DMS79 treated with DMSO at 0.1 percent for 48 hours (cell line): ENCODE data around the gene U2AF1L4.

ENCODE experiments used
- DNase-seq: peaks from one replicate; lab custom pipeline; 2025; lab: John Stamatoyannopoulos, UW

Gene U2AF1L4

GRCh38 chr19:35740423-35741202, 4.6 kb downstream of the U2AF1L4 start:
- DNase-seq: peak; percentile 97

DNA sequence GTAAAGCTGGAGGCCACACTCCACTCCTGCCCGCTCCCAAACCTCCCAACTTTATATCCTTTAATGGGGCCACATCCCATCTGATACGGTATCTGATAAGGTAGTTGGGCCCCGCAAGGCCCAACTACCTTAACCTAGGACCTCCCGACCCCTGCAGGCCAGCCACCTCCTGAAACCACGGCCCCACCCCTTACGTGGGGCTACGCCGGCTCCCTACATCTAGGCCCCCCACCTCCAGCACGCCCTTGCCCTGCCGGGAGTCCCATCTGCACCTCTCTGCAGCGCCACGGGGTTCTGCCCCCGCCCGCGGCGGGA, 5.2 kb downstream of the U2AF1L4 start:
- DNase-seq: no peak

DNA sequence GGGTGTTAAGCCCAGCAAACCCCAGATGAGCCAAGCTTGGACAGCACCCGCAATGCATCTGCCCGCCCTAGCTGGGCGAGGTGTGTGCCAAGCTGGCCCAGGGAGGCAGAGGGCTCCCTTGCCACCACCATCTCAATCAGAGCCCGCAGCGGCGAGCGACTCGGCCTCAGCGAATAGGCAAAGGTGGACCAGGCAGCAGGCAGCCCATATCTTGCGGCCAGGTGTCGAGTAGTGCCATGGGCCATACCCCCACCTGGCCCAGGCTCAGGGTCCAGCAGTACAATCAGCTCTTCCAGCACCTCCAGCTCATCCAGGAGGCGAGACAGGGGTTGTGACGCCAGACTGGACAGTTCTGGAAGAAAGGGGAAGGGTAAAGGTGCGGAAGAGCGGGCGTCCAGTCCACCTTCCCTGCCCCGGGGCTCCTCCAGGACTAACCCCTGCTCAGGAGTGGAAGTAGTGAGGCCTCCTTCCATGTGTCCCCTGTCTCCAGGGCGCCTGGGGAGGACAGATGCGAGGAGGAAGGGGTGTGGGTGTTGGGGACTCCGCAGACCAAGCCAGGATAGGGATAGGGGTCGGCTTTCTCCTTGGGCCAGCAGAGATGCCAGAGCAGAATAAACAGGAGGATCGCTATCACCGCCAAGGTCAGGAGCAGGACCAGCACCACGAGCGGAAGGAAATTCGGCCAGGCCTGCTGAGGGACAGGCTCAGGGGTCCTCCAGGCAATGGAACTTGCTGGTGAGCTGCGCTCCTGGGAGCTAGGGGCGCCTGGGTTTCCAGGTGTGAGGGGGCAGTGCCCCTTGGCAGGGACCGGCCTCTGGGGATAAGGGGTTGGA, 5.7 kb downstream of the U2AF1L4 start:
- DNase-seq: no peak

DNA sequence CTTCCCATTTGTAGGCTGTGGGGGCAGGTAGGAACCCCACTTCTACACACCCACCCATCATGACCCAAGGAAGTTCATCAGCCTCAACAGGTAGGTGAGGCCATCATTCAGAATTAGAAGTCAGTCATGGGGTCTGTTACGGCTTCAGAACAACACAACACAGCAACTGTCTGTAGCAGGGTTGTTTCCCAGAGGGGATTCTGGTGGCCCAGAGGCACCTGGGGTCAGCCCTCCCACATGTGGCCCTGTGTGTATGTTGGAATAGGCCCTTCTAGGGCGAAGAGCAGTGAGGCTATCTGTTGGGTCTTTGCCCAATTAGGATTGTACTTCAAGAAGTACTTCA, 6.4 kb downstream of the U2AF1L4 start:
- no peak for DNase-seq

- DNase-seq: no peak
Measured at GRCh38 chr19:35738021-35738886, 7.0 kb downstream of the U2AF1L4 start.

DNA sequence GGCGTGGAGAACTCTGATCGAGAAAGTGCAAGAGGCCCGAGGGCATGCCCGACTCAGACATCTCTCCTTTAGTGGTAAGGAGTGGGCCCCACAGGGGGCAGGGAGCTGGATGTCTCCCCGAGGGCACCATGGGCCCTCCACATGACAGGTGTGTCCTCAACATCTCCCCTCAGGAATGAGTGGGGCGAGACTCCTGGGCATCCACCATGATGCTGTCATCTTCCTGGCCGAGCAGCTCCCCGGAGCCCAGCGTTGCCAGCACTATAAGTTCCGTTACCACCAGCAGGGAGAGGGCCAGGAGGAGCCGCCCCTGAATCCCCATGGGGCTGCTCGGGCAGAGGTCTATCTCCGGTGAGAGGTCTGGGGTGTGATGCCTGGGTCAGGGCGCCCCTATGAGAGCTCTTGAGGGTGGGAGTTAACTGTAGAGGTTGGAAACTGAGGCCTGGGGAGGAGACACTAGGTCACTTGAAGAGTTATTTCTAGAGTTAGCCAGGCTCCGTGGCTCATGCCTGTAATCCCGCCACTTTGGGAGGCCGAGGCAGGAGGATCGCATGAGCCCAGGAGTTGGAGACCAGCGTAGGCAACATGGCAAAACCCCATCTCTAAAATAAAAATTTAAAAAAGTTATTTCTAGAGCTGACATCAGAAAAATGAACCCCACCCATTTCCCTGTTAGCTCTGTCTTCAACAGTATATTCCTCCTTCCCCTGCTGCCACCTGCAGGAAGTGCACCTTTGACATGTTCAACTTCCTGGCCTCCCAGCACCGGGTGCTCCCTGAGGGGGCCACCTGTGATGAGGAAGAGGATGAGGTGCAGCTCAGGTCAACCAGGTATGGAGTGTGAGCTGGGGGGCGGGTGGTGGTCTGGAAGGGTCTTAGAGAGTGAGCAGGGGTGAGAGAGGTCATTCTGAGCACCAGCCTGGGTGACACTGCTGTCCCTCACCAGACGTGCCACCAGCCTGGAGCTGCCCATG, 8.0 kb downstream of the U2AF1L4 start:
- no peak for DNase-seq

DNA sequence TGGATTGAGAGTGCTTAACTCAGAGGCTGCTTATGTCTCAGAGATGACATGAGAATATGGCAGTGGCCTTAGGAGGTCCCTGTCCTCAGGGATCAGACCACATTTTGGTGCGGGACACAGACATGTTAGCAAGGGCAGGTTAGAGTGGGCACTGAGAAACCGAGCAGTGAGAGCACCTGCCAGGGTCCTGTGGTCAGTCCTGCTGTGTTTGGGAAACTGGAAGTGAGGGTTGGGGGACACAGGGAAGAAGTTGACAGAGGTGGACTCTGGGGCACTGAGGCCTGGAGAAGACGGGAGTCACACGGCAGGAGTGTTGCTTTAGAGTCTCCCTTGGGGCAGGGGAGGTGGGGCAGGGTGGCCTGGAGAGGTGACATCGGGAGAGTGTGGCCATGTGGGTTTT, 10.3 kb downstream of the U2AF1L4 start:
- DNase-seq: no peak

DNA sequence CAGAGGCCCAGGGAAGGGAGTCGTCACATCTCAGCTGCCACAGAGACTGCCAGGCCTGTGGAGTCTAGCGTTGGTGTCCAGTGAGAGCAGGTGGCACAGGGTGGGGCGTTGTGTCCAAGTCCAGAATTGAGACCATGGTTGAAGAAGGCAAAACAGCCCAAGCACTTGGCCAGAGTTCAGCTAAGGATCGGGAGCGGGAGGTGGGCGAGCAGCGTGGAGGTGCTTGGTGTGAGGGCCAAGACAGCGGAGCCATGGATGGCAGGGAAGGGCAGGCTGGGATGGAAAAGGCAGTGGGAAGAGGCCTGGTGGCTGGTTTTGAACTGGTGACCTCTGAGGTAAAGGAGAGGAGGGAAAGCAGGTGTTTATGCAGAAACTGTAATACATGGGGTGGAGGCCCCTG, 10.9 kb downstream of the U2AF1L4 start:
- DNase-seq: no peak

DNA sequence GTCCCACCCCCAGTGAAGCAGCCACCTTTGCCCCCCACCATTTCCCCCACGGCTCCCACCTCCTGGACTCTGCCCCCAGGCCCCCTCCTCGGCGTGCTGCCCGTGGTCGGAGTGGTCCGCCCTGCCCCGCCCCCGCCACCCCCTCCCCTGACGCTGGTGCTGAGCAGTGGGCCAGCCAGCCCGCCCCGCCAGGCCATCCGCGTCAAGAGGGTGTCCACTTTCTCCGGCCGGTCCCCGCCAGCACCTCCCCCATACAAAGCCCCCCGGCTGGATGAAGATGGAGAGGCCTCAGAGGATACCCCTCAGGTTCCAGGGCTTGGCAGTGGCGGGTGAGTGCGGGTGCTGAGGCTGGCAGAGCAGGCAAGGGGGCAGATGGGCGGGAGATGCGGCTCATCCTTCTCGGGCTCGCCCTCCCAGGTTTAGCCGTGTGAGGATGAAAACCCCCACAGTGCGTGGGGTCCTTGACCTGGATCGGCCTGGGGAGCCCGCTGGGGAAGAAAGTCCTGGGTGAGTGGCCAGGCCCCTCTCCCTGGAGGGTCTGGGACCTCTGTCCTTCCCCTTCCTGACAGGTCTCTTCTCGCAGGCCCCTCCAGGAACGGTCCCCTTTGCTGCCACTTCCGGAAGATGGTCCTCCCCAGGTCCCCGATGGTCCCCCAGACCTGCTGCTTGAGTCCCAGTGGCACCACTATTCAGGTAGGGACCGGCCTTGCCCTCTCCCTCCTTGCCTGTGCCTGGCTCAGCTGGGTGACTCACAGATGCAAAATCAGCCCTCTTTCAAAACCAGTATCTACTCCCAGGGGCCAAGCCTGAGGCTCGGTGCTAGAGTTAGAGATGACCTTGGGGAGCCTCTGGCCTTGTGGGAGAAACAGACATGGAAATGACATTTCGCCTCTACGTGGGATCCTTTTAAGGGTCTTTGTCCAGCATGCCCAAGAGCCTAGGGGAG, 11.8 kb downstream of the U2AF1L4 start:
- DNase-seq: no peak

DNA sequence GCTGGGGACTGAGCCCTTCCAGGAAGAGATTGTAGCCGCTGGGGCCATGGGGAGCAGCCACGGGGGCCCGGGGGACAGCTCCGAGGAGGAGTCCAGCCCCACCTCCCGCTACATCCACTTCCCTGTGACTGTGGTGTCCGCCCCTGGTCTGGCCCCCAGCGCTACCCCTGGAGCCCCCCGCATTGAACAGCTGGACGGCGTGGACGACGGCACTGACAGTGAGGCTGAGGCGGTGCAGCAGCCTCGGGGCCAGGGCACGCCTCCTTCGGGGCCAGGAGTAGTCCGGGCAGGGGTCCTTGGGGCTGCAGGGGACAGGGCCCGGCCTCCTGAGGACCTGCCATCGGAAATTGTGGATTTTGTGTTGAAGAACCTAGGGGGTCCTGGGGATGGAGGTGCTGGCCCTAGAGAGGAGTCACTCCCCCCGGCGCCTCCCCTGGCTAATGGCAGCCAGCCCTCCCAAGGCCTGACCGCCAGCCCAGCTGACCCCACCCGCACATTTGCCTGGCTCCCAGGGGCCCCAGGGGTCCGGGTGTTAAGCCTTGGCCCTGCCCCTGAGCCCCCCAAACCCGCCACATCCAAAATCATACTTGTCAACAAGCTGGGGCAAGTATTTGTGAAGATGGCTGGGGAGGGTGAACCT, 12.6 kb downstream of the U2AF1L4 start:
- DNase-seq: no peak

DNA sequence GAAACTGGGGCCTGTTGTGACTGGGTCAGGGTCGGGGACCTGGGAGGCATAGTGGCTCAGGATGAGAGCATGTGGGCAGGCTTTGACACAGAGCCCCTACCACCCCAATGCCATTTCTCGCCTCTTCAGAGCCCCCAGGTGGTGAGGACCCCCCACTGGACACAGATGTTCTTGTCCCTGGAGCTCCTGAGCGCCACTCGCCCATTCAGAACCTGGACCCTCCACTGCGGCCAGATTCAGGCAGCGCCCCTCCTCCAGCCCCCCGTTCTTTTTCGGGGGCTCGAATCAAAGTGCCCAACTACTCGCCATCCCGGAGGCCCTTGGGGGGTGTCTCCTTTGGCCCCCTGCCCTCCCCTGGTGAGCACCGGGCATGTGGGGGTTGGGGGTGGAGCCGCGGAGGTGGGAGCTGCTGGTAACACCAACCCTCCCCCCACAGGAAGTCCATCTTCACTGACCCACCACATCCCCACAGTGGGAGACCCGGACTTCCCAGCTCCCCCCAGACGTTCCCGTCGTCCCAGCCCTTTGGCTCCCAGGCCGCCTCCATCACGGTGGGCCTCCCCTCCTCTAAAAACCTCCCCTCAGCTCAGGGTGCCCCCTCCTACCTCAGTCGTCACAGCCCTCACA, 13.3 kb downstream of the U2AF1L4 start:
- DNase-seq: no peak

GRCh38 chr19:35731353-35731752, 13.9 kb downstream of the U2AF1L4 start:
- DNase-seq: no peak

DNA sequence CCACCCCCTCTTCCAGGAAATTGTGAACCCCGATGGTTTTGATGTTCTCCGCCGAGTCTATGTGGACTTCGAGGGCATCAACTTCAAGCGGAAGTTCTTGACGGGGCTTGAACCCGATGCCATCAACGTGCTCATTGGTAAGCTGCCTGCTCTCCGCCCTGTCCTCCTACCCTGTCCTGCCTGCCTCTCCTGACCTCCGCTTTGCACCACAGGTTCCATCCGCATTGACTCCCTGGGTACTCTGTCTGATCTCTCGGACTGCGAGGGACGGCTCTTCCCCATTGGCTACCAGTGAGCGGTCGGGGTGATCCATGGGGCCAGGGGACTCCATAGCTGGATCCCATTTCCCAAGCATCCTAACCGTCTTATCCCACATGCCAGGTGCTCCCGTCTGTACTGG, 14.9 kb downstream of the U2AF1L4 start:
- DNase-seq: no peak

DNA sequence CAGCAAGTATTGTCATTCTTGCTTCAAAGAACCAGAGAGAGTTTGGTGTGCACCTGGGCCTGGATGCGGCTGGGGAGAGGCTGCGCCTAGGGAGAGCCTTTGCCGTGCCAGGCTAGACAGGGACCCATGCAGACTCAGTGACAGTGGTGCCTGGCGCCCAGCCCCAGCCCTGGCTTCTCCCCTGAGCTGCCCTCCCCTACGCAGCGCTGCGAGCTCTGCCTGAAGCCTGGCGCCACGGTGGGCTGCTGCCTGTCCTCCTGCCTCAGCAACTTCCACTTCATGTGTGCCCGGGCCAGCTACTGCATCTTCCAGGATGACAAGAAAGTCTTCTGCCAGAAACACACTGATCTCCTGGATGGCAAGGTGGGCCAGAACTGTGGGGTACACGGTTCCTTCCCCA, 15.5 kb downstream of the U2AF1L4 start:
- no peak for DNase-seq

DNA sequence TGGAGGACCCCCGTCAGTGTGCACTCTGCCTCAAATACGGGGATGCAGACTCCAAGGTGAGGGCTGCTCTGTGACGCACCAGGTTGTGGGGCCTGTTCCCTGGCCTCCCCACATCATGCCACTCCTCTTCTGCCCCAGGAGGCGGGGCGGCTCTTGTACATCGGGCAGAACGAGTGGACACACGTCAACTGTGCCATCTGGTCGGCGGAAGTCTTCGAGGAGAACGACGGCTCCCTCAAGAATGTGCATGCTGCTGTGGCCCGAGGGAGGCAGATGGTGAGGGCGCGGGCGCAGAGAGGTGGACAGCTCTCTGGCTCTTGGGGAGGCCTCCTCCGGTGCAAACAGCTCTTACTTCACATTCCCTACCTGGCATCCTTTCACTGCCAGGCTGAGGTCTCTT, 16.2 kb downstream of the U2AF1L4 start:
- no peak for DNase-seq

GRCh38 chr19:35727956-35728706, 17.1 kb downstream of the U2AF1L4 start:
- no peak for DNase-seq

- no peak for DNase-seq
Measured at GRCh38 chr19:35727053-35727955, 17.9 kb downstream of the U2AF1L4 start.
